H54 (cell line): ENCODE results near the gene MICU1.
"Not testable (repeated sequence)": the region's sequence is repeated elsewhere in the genome, so short reads cannot be mapped to it uniquely, and the experiment has no call there.

Source experiments
- DNase-seq: peaks from one replicate; pipeline ENCODE4 v3.0.0; 2011; ENCODE audit warnings: low spot score, mixed read lengths; ENCODE audit not compliant: insufficient read length
- FAIRE-seq: peaks from 3 replicates; lab custom pipeline; 2011; peaks lifted over from hg19 to GRCh38; lab: Jason Lieb, UNC
- POLR2A ChIP-seq: IDR thresholded peaks from 2 replicates; pipeline ENCODE4 v1.6.1; 2011; ENCODE audit warnings: low read depth, mild to moderate bottlenecking, low read length

The MICU1 gene

DNA sequence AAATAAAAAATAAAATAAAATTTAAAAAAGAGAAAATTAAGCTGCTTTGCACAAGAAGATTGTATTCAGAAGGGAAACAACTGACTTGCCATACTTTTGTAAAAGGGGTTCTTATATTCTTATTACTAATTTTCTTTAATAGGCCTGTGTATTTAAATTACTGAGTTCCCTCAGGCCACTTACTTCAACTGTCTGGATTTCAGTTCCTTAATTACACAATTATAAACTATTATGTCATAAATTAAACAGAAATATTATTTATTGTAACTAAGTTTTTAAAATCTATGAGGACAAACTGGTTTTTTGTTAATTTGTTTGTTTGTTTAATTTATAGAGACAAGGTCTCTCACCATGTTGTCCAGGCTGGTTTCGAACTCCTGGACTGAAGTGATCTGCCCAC, 22.4 kb upstream of the MICU1 start:
- DNase-seq = no peak
- TF ChIP-seq POLR2A = no peak
- no peak for FAIRE-seq

DNA sequence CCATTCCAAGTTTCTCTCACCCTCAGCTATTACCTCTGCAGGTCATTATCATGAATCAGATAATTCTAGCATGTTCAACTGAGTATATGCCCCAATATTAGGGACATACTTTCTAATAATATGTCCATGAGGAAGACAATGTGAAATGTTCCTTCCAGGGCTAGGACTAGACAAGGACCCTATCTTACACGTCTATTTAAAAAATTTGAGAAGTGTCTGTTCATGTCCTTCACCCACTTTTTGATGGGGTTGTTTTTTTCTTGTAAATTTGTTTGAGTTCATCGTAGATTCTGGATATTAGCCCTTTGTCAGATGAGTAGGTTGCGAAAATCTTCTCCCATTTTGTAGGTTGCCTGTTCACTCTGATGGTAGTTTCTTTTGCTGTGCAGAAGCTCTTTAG, 21.1 kb upstream of the MICU1 start:
- FAIRE-seq, DNase-seq: not testable (repeated sequence)

DNA sequence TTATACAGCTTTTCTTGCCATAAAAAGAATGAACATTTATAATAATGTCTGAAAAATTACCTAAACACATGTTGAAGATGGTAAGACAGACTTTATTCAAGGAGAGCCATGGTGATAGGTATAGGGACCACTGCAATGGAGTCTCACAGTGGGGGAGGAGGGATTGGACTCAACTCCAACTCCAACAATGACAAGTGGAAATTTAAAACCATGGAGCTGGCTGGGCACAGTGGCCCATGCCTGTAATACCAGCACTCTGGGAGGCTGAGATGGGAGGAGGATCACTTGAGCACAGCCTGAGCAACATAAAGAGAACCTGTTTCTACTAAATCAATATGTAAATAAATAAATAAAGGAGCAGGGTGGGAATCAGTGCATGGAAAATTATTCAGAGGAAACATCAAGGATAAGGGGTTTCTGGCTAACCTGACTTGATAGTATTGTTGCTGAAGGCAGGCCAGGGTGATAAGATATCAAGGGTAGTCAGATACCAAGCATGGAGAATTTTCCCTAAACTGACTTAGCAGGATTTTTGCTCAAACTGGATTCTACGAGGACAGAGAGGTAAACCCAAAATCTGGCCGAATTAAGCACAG, 19.5 kb upstream of the MICU1 start:
- no peak for TF ChIP-seq POLR2A
- peak; percentile 75 for FAIRE-seq
- DNase-seq = no peak

GRCh38 chr10:72642318-72642717, 16.4 kb upstream of the MICU1 start:
- DNase-seq = no peak
- TF ChIP-seq POLR2A = no peak
- no peak for FAIRE-seq

DNA sequence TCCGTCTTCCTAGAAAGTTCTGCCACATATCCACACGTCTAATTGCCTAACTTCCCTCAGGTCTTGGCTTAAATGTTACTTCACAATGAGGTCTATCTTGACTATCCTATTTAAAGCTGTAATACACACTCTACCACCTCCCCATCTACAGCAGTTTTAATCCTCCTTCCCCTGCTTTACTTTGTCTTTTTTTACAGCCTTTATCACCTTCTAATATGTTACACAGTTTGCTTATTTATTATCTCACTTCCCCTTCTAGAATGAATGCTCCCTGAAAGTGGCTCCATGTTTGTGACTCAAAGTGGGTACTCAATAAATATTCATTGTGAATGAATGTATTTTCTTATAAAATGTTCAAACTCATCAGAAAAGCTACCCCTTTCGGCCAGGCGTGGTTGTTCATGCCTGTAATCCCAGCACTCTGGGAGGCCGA, 13.6 kb upstream of the MICU1 start:
- FAIRE-seq (no peak), DNase-seq (no peak)
- TF ChIP-seq POLR2A = no peak

GRCh38 chr10:72638586-72639440, 12.9 kb upstream of the MICU1 start:
- TF ChIP-seq POLR2A = no peak
- FAIRE-seq = peak; percentile 66
- no peak for DNase-seq

GRCh38 chr10:72637398-72637857, 11.5 kb upstream of the MICU1 start:
- DNase-seq = peak; percentile 67
- peak; percentile 99 for FAIRE-seq
- TF ChIP-seq POLR2A = no peak

GRCh38 chr10:72630144-72630543, 4.3 kb upstream of the MICU1 start:
- FAIRE-seq (no peak), DNase-seq (no peak)
- TF ChIP-seq POLR2A = no peak

DNA sequence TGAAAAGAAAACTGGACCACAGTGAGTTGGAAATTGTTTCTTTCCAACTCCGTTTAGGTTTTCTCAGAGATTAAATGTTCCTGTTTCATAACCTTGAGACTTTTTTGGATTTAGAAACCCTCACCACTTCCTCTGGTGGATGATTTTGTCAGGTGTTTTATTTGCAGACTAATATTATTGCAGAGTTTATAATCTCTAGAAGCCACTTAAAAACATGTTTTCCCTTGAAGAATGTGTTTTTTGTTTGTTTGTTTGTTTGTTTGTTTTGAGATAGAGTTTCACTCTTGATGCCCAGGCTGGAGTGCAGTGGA, 520 bp upstream of the MICU1 start:
- DNase-seq = no peak
- TF ChIP-seq POLR2A = no peak
- FAIRE-seq = no peak

GRCh38 chr10:72625276-72625607, 637 bp downstream of the MICU1 start:
- peak; percentile 60 for FAIRE-seq
- DNase-seq = no peak
- TF ChIP-seq POLR2A = no peak

DNA sequence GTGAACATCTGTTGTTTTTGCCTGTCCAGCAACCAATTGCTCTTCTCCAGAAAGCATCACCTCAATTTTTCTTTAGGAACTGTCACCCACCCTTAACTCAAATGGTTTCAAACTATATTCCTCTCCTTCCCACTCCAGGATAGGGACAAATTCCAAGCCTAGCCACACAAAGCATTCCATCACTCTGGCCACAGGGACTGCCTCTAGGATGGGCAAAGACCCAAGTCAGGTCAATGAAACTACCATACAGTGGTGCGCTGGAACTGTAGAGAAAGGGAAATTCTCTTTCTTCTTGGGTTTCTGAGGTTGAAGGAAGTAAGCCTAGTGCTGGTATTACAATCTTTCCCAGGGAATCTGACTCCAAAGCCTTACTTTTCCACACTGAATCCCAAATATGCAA, 3.6 kb downstream of the MICU1 start:
- TF ChIP-seq POLR2A = no peak
- no peak for DNase-seq
- no peak for FAIRE-seq

GRCh38 chr10:72616716-72617115, 9.2 kb downstream of the MICU1 start:
- peak; percentile 23 for FAIRE-seq
- DNase-seq = no peak
- TF ChIP-seq POLR2A = no peak

DNA sequence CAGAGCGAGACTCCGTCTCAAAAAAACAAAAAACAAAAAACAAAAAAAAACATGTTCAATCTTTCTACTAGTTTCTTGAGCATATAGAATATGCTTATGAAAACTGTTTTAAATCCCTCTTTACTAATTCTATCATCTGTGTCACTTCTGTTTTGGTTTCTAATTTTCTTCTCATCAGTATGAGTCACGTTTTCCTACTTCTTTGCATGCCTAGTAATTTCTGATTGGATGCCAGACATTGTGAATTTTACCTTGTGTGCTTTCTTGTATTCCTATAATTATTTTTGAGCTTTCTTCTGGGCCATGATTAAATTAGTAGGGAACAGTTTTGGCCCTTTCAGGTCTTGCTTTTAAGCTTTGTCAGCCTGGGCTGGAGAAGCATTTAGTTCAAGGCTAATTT, 9.9 kb downstream of the MICU1 start:
- TF ChIP-seq POLR2A = no peak
- no peak for FAIRE-seq
- no peak for DNase-seq

DNA sequence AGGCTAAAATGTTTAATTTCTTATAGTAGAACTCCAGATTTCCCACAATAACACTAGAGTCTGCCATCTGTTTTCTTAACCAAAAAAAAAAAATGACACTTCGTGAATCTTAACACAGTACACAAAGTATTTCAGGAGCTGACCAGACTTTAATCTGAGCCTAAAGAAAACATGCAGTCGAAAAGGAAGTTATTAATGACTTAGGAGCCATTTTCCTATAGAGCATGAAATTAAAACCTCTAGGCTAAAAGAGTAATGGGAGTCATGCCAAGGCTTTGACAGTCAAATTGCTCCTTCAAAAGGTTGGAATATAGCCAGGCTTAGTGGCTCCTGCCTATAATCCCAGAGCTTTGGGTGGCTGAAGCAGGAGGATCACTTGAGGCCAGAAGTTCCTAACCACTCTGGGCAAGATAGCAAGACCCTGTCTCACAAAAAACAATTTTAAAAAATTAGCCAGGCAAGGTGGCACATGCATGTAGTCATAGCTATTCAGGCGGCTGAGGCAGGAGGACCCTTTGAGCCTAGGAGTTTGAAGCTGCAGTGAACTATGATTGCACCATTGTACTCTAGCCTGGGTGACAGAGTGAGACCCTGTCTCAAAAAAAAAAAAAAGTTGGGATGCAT, 13.6 kb downstream of the MICU1 start:
- DNase-seq (no peak), FAIRE-seq (peak; percentile 45)
- no peak for TF ChIP-seq POLR2A

GRCh38 chr10:72611783-72612182, 14.1 kb downstream of the MICU1 start:
- FAIRE-seq = no peak
- no peak for DNase-seq
- no peak for TF ChIP-seq POLR2A

DNA sequence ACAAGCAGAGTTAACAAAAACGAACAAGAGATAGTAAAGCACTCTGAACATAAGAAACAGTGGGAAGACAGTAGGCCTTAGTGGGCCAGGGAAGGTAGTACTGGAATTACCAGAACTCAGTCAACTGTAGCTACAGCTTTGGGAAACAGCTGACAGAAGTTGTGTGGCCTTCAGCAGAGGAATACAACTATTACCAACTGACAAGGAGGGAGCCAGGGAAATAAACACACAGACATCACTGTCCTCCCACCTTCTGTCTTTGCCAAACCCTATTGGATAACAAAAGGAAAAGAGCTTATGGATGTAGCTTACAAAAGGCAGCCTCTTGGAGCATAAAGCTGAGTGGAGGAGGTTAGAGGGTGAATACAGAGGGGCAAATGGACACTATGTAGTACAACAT, 15.4 kb downstream of the MICU1 start:
- no peak for TF ChIP-seq POLR2A
- FAIRE-seq (no peak), DNase-seq (no peak)
